SK-N-SH (cell line): Measurements from ENCODE around the gene IGHMBP2. TPM values are rescaled to one million over a fixed set of nuclear protein-coding genes. Genes with fewer than 3 reads are reported as not detected.

Experiments
- CTCF ChIA-PET: fragments of 300-600, 350-600 bp; formaldehyde crosslinking; extraction: SDS; loops from one replicate; lab custom pipeline; 2021; lab: Yijun Ruan, JAX
- POLR2A ChIA-PET: fragments of 350-600 bp; sonication (Branson Sonifier 250); formaldehyde crosslinking; extraction: SDS; loops from one replicate; lab custom pipeline; 2020; ENCODE audit warnings: antibody characterized with exemption, inconsistent platforms; lab: Yijun Ruan, JAX
- DNase-seq: peaks from one replicate; pipeline ENCODE4 v3.0.0; 2012
- H2AFZ ChIP-seq: fragments of 200-600 bp; sonication (generic); 2 replicates; pipeline ENCODE4 v1.8.1; 2016; ENCODE audit warnings: antibody characterized with exemption, mild to moderate bottlenecking, low read depth
- H3F3A ChIP-seq: fragments of 200-600 bp; sonication (generic); replicated peaks from 2 replicates; pipeline ENCODE3; 2016; ENCODE audit warnings: antibody characterized with exemption, mild to moderate bottlenecking; ENCODE audit not compliant: insufficient read depth
- H3K27ac ChIP-seq, 2 experiments: fragments of 200-500 bp in 1 of 2; fragments of 200-600 bp in 1 of 2; sonication (Bioruptor generic) in 1 of 2; sonication (generic), shearing (Covaris generic) in 1 of 2; 2 replicates each; pipeline versions ENCODE4 v1.5.1 to v1.6.1; 2014 to 2016; ENCODE audit warnings: low read depth in 2 of 2, inconsistent platforms in 1 of 2, low read length in 1 of 2, mild to moderate bottlenecking in 1 of 2, mixed read lengths in 1 of 2
- H3K27me3 ChIP-seq: fragments of 200-600 bp; sonication (generic), shearing (Covaris generic); 2 replicates; pipeline ENCODE4 v1.6.1; 2016; ENCODE audit warnings: mixed run types; ENCODE audit not compliant: insufficient read depth
- H3K36me3 ChIP-seq, 2 experiments: fragments of 200-500 bp in 1 of 2; fragments of 200-600 bp in 1 of 2; sonication (Bioruptor generic) in 1 of 2; sonication (generic) in 1 of 2; replicated peaks in 1 of 2; 2 replicates each; pipeline versions ENCODE3 to v1.5.1; 2014 to 2016; ENCODE audit warnings: low read length in 1 of 2, mild to moderate bottlenecking in 1 of 2; ENCODE audit not compliant: insufficient read depth in 2 of 2, control insufficient read depth in 1 of 2
- H3K4me1 ChIP-seq, 2 experiments: fragments of 200-500 bp in 1 of 2; fragments of 200-600 bp in 1 of 2; sonication (Bioruptor generic) in 1 of 2; sonication (generic), shearing (Covaris generic) in 1 of 2; 2 replicates each; pipeline versions ENCODE4 v1.5.1 to v1.6.1; 2014 to 2016; ENCODE audit warnings: low read depth in 1 of 2, low read length in 1 of 2, mixed run types in 1 of 2; ENCODE audit not compliant: insufficient read depth in 2 of 2, control insufficient read depth in 1 of 2
- H3K4me2 ChIP-seq: fragments of 200-600 bp; sonication (generic), shearing (Covaris generic); 2 replicates; pipeline ENCODE4 v1.6.1; 2017; ENCODE audit warnings: mixed run types
- H3K4me3 ChIP-seq, 2 experiments: fragments of 200-500 bp in 1 of 2; fragments of 200-600 bp in 1 of 2; sonication (Bioruptor generic) in 1 of 2; sonication (generic), shearing (Covaris generic) in 1 of 2; 2 replicates each; pipeline versions ENCODE4 v1.5.1 to v1.8.1; 2014 to 2016; ENCODE audit warnings: low read depth in 2 of 2, inconsistent platforms in 1 of 2, low read length in 1 of 2, mild to moderate bottlenecking in 1 of 2, mixed read lengths in 1 of 2, moderate library complexity in 1 of 2
- H3K79me2 ChIP-seq: fragments of 200-600 bp; sonication (generic); 2 replicates; pipeline ENCODE4 v1.8.1; 2017; ENCODE audit warnings: mild to moderate bottlenecking; ENCODE audit not compliant: insufficient read depth
- H3K9ac ChIP-seq: fragments of 200-600 bp; sonication (generic); 2 replicates; pipeline ENCODE4 v1.6.1; 2017; ENCODE audit warnings: mixed run types
- H3K9me2 ChIP-seq: fragments of 200-600 bp; sonication (generic); 2 replicates; pipeline ENCODE4 v1.6.1; 2017; ENCODE audit warnings: mixed run types
- H3K9me3 ChIP-seq: fragments of 200-600 bp; sonication (generic); 2 replicates; pipeline ENCODE4 v1.6.1; 2017; ENCODE audit warnings: mixed run types, mild to moderate bottlenecking, moderate library complexity
- H4K20me1 ChIP-seq: fragments of 200-600 bp; sonication (generic); 2 replicates; pipeline ENCODE4 v1.6.1; 2017; ENCODE audit warnings: mild to moderate bottlenecking, mixed run types; ENCODE audit not compliant: insufficient read depth
- EZH2phosphoT487 ChIP-seq: fragments of 200-600 bp; sonication (generic); IDR thresholded peaks from 2 replicates; pipeline ENCODE4 v1.6.1; 2017; ENCODE audit warnings: low read depth, mixed run types, mild to moderate bottlenecking, antibody characterized with exemption, moderate library complexity, borderline replicate concordance
- GABPA ChIP-seq: IDR thresholded peaks from 2 replicates; pipeline ENCODE4 v1.4.0; 2012; ENCODE audit warnings: low read depth, mild to moderate bottlenecking
- JUND ChIP-seq: IDR thresholded peaks from 2 replicates; pipeline ENCODE4 v1.4.0; 2012
- RAD21 ChIP-seq: IDR thresholded peaks from 2 replicates; pipeline ENCODE4 v1.6.1; 2012; ENCODE audit warnings: mild to moderate bottlenecking, low read length
- REST ChIP-seq: IDR thresholded peaks from 2 replicates; pipeline ENCODE4 v1.6.1; 2012; ENCODE audit warnings: mild to moderate bottlenecking, low read depth, low read length, moderate library complexity
- RXRA ChIP-seq: IDR thresholded peaks from 2 replicates; pipeline ENCODE4 v1.4.0; 2012; ENCODE audit warnings: low read depth, mild to moderate bottlenecking, borderline replicate concordance
- SIN3A ChIP-seq: IDR thresholded peaks from 2 replicates; pipeline ENCODE4 v1.6.1; 2012; ENCODE audit warnings: low read depth, mild to moderate bottlenecking, low read length, moderate library complexity, borderline replicate concordance
- TCF12 ChIP-seq: IDR thresholded peaks from 2 replicates; pipeline ENCODE4 v1.4.0; 2012
- WGBS: methylation state at CpG from one replicate; pipeline ENCODE4 v1.1.6; 2017; ENCODE audit warnings: low lambda C conversion rate; 5-methylcytosine and 5-hydroxymethylcytosine counted together
- polyA plus RNA-seq, 3 experiments: library from polyadenylated mRNA; depleted of rRNA; stranded (reverse); fragments of >200 nt; gene quantifications; 2 replicates each; pipeline ENCODE4 v1.2.3, GENCODE V29; 2012
- TF ChIP-seq, protein P1 (sequence below): IDR thresholded peaks from 2 replicates; pipeline ENCODE4 v1.4.0; 2012; ENCODE audit warnings: low read depth, borderline replicate concordance

The IGHMBP2 gene
- polyA plus RNA-seq, 1 of the 3 experiments (the other 2 are of a cell fraction), result 9.0 TPM

- POLR2A ChIA-PET, result no interaction called here
These were observed 9.5 kb downstream of the IGHMBP2 start for GRCh38 chr11:68913188-68913587.

GRCh38 chr11:68914761-68915160 lies 11.1 kb downstream of the IGHMBP2 start:
- TF ChIP-seq RXRA, result no peak
- TF ChIP-seq JUND, result no peak
- TF ChIP-seq REST, result no peak
- no peak for TF ChIP-seq TCF12
- ChIA-PET CTCF (no interaction called here), POLR2A (interaction anchor here (0.6 kb wide), 1 partner anchor 298 kb away, joined by 4 read pairs; no protein-coding TSS in a partner anchor)
- Histone ChIP-seq H3F3A (no peaks in the 10 kb centered on the region), H2AFZ (no peak overlapping the region), H3K36me3 (peaks cover 20 to 42% of the 10 kb centered on the region in 2 experiments), H3K9me3 (no peaks in the 10 kb centered on the region), H3K79me2 (no peaks in the 10 kb centered on the region), H3K27me3 (no peaks in the 10 kb centered on the region), H4K20me1 (no peaks in the 10 kb centered on the region), H3K4me2 (no peak overlapping the region), H3K9ac (no peak overlapping the region), H3K4me3 (no peak overlapping the region), H3K4me1 (no peaks in the 10 kb centered on the region), H3K27ac (no peak overlapping the region), H3K9me2 (no peaks in the 10 kb centered on the region)
- 99% methylated on average over 13 of the region's 15 CpGs for WGBS
- DNase-seq, result no peak

More at GRCh38 chr11:68913188-68913587, 9.5 kb downstream of the IGHMBP2 start:
- DNase-seq, result no peak
- Histone ChIP-seq H3K27ac (no peak overlapping the region), H3K9ac (no peak overlapping the region), H3K9me2 (no peaks in the 10 kb centered on the region), H2AFZ (no peak overlapping the region), H3K79me2 (peaks cover 4% of the 10 kb centered on the region; the same call in 1 of the 2 replicates), H3F3A (no peaks in the 10 kb centered on the region), H3K4me1 (no peaks in the 10 kb centered on the region), H3K9me3 (no peaks in the 10 kb centered on the region), H3K27me3 (no peaks in the 10 kb centered on the region), H4K20me1 (no peaks in the 10 kb centered on the region), H3K4me2 (no peak overlapping the region), H3K36me3 (peaks cover 31 to 41% of the 10 kb centered on the region in 2 experiments), H3K4me3 (no peak overlapping the region)
- CTCF ChIA-PET, result interaction anchor here (1.4 kb wide), 1 partner anchor 23 kb away, joined by 3 read pairs; no protein-coding TSS in a partner anchor
- TF ChIP-seq EZH2phosphoT487 (no peak), SIN3A (no peak), GABPA (no peak), RAD21 (no peak), REST (no peak)
- TF ChIP-seq, protein P1, sequence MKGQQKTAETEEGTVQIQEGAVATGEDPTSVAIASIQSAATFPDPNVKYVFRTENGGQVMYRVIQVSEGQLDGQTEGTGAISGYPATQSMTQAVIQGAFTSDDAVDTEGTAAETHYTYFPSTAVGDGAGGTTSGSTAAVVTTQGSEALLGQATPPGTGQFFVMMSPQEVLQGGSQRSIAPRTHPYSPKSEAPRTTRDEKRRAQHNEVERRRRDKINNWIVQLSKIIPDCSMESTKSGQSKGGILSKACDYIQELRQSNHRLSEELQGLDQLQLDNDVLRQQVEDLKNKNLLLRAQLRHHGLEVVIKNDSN, result no peak
- 96% methylated on average over 5 of the region's 5 CpGs for WGBS
